NCI-H1694 treated with DMSO at 0.1 percent for 48 hours (cell line): ENCODE measurements around the gene GPATCH8.

Experiments used
- DNase-seq: peaks from one replicate; lab custom pipeline; 2025; lab: John Stamatoyannopoulos, UW

GPATCH8 gene

DNA sequence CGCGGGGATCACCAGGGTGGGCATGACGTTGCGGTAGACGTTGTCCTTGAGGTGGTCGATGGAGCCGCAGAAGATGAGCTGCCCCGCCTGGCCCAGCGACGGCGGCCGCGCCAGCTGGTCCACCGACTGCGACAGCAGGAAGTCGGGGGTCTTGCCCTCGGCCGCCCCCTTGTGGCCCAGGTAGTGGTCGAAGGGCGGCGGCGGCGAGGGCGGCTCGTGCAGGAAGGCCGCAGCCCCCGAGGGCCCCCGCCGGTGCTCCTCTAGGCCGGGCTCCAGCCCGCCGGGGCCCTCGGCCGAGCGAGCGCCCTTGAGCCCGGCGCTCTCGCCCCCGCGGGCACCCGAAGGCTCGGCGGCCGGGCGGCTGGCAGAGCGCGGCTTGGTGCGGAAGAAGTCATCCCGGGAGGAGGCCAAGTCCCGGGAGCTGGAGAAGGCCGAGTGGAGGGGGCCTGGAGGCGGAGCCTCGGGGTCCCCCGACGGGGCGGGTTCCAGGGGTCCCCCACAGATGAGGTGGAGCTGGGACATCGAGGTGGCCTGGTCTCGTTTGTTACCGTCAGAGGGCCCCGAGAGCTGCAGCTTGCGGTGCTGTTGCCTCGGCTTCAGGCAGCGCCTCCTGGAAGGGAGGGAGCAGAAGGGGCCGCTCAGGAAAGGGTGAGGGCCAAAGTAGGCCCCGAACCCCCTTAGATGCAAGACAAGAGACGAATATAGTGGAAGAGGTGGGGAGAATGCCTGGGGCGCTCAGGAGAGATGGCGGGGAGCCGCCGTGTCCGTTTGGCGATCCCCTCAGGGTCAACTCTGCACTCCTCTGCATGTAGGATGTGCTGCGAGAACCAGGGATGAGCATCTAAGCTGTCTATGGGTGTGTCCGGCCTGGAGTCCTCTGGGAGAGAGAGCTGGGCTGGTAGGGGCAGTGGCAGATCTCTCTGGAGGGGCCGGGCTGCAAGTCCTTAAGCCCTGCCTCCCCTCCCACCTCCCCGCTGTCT lies 148.3 kb downstream of the GPATCH8 start:
- DNase-seq: no peak

DNA sequence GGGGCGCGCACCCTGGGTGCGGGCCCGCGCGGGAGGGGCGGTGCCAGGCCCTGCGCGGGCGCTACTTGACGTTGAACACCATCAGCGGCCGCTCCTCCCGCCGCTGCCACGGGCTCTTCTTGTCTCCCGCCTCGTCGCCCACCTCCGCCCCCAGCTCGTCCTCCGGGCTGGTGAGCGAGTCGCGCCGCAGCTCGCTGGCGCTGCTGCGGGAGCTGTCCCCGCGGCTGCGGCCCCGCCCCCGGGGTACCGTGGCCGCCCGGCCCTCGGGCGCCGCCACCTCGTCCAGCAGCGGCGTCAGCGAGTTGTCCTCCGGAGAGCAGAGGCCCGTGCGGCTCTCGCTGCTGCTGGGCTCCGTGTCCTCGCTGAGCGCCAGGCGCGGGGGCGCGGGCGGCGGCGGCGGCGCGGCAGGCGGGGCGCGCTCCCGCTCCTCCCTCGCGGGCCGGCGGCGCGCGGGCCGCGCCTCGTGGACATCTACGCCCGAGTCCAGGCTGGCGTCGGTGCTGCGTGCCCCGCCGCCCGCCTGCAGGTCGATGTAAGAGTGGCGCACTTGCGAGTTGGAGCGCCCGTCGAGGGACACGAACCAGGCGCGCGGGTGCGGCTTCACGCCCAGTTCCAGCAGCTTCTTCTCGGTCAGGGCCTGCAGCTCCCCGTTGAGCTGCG lies 149.4 kb downstream of the GPATCH8 start:
- DNase-seq: no peak

DNA sequence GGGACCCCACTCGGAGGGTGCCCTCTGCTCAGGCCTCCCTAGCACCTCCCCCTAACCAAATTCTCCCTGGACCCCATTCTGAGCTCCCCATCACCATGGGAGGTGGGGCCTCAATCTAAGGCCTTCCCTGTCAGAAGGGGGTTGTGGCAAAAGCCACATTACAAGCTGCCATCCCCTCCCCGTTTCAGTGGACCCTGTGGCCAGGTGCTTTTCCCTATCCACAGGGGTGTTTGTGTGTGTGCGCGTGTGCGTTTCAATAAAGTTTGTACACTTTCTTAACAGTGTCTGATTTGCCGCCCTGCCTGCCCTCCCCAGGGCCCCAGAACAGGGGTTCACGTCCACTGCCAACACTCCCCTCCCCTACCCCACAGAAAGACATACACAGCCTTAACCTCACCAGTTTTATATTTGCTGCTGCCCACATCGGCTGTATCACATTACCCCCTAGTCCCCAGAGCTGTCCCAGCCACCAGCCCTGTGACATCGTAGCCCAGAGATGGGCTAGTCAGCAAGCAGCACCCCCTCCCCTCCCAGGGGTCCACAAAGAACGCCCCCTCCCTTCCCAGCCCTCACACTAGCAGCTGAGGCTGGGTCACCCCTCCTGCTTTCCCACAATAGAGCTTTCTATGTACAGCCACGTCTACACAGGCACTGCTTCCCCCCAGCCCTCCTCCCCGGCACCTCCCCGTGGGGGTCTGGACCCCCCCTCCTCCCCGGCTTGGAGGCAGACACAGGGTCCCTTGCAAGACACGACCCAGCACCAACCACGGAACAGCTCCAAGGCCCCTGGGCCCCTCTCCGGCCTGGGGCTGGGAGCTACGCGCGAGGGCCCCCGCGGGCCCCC lies 150.2 kb downstream of the GPATCH8 start:
- no peak for DNase-seq

DNA sequence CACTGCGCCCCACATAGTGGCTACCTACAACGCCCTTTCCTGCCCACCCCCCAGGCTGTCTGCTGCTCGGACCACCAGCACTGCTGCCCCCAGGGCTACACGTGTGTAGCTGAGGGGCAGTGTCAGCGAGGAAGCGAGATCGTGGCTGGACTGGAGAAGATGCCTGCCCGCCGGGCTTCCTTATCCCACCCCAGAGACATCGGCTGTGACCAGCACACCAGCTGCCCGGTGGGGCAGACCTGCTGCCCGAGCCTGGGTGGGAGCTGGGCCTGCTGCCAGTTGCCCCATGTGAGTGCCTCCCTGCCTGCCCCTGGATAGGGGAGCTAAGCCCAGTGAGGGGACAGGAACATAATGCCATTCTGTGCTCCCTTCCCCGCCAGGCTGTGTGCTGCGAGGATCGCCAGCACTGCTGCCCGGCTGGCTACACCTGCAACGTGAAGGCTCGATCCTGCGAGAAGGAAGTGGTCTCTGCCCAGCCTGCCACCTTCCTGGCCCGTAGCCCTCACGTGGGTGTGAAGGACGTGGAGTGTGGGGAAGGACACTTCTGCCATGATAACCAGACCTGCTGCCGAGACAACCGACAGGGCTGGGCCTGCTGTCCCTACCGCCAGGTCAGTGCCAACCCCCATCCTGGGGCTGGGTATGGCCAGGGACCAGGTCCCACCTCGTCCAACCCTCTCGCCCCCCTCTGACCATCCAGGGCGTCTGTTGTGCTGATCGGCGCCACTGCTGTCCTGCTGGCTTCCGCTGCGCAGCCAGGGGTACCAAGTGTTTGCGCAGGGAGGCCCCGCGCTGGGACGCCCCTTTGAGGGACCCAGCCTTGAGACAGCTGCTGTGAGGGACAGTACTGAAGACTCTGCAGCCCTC lies 151.0 kb downstream of the GPATCH8 start:
- no peak for DNase-seq

DNA sequence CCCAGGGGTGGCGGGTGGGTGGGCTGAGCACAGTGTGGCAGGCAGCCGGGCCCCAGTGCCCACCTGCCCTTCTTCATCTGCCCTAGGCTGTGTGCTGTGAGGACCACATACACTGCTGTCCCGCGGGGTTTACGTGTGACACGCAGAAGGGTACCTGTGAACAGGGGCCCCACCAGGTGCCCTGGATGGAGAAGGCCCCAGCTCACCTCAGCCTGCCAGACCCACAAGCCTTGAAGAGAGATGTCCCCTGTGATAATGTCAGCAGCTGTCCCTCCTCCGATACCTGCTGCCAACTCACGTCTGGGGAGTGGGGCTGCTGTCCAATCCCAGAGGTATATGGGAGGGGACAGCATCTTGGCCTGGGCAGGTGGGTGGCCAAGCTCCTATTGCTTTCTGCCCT lies 151.7 kb downstream of the GPATCH8 start:
- DNase-seq: no peak

DNA sequence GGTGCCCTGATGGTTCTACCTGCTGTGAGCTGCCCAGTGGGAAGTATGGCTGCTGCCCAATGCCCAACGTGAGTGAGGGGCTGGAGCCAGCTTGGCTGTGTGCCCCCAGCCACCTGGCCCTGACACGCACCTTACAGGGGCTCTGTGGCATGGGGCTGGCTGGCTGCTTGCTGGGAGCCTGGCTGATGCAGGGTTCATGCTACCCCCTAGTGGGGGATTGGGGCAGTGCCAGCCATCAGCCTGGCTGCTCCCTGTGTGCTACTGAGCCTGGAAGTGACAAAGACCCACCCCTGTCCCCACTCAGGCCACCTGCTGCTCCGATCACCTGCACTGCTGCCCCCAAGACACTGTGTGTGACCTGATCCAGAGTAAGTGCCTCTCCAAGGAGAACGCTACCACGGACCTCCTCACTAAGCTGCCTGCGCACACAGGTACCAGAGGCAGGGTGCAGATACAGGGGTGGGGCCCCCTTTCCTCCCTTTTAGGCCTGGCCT lies 152.4 kb downstream of the GPATCH8 start:
- DNase-seq: peak; percentile 72

DNA sequence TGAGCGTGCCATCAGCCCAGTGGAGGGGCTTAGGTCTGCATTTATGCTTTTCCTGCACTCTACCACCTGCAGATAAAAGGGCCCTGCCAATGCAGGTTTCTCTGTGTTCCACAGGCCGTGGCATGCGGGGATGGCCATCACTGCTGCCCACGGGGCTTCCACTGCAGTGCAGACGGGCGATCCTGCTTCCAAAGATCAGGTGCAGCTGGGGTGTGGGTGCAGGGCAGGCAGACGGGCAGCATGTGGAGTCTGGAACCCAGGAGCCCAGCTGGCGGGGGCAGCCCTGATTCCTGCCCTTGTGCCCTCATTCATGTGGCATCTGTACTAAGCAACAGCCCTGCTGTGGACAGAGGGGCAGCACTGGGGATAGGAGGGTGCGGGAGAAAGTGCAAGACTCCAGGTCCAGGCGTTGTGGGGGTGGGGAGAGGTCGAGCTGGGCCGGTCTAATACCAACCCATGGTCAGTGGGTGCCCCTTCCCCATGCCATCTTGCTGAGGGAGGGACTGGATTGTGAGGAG lies 153.6 kb downstream of the GPATCH8 start:
- no peak for DNase-seq

DNA sequence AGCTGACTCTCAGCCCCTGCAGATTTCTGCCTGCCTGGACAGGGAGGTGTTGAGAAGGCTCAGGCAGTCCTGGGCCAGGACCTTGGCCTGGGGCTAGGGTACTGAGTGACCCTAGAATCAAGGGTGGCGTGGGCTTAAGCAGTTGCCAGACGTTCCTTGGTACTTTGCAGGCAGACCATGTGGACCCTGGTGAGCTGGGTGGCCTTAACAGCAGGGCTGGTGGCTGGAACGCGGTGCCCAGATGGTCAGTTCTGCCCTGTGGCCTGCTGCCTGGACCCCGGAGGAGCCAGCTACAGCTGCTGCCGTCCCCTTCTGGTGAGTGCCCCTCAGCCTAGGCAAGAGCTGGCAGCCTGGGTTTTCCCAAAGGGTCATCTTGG lies 154.2 kb downstream of the GPATCH8 start:
- DNase-seq: no peak

DNA sequence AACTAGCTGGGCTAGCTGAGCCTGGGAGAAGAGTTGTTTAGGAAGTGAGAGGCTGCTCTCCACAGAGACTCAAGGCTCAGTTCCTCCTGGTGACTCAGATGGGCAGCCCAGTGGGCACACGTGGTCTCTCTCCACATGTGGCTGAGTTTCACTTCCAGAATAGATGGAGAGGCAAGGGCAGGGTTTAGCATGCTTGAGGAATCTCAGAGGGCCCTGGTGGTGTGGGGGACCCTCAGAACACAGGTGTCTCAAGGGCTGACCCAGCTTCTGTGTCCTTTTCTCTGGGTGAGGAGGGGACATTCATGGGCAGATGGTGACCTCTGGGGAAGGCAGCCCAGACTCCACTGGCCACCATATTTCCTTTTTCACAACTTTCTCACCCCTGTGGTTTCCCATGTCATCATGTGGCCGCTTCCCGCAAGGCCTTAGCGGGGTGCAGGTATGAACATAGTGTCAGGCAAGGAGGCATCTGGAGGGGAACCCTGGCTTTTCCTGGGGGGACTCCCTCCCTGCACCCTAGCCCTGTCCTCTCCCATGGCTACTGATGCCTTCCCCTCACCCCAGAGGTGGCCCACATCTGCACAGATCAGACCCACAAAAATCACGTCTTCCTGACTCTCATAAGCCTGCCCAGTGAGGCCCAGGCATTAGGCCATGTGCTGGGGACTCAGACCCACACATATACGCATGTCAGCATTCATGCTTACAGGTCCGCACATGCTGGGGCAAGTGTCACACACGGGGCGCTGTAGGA lies 154.8 kb downstream of the GPATCH8 start:
- no peak for DNase-seq
